Stimulated activated CD8-positive, alpha-beta memory T cell treated with anti-CD3 and anti-CD28 coated beads, Interleukin-15, amount 100 ng/mL, for 24 hours (primary cell): ENCODE results near the gene WDR35.

Source experiments
- DNase-seq: peaks from one replicate; pipeline ENCODE4 v3.0.0-alpha.2; 2020; ENCODE audit warnings: low read depth

The WDR35 gene

DNA sequence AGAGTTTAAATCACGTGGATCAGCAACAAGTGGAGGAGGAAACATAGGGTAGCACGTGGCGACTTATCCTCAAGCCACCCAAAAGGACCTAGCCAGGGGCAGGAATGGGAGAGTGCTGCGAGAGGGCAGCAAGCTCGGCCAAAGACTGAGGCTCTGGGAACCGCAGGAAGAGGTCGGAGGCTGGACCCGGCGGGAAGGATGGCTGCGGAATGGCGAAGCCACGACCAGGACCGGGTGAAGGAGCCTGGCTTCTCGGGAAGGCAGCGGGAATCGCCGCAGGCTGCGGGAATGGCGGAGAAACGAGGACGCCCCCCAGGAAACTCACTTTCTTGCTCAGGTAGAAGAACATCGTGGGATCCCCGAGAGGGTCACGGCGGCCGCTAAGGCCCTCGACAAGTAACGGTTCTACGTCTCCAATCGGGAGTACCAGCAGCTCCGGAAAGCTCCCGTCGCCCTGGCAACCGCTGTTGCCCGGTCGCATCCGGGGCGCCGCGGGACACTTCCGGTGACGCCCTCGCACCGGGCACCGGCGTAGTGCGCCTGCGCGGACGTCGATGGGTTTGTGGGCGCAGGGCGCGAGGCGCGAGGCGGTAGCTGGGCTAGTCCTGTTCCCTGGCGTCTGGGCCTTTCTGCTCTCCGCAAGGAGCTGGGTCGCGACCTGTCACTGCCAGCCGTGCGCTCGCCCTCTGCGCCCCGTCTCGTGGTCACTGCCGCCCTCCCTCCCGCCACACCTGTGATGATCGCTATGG lies at the start of gene WDR35:
Gene WDR35, minus strand, starts transcription at position 439 of the 749 bp plus-strand sequence. Its CDS starts 90 bp downstream, at position 349.
- DNase-seq = peak; percentile 95

DNA sequence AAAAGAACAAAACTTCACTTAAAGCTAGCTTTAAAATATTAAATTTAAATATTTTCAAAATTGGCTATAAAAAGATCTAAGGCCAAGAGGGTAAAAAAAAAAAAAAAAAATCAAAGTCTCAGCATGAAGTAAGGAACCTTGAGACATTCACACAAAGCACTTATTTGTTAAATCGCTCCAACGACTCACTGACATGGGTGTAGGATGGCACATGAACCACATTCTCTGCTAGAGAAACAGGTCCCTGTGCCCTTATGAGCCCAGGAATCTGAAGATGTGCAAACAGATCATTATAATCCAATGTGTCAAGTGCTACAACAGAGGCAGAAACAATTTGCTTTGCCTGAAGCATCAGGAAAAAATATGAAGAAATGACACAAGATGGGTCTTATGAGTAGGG lies 47.8 kb upstream of the WDR35 start:
- DNase-seq = no peak

DNA sequence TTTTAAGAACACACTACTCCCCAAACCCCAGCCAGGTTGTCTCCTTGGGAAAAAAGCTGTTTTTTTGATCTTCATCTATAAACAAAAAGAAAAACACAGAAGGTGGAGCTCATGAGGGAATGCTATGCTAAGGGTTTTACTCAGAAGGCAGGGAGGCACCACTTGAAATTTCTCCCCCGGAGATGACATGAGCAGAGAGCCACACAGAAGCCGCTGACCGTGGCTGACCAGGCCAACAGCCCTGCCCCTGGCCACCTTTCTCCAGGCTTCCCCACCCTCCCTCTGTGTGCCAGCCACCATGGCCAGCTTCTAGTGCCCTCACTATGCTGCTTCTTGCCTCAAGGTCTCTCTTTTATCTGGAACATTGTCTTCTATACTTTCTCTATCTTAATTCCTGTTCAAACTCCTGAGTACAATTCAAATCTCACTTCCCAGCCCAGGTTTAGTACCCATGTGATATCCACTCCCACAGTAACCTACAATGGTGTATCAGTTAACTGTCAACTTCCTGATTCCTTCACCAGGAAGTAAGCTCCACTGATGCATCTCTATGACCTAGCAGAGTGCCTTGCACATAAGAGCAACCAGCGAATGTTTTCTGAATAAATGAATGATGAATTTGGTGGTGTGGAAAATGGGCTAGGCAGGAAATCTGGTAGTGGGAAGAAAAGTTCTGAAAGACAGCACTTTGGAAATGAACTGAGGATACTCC lies 46.2 kb upstream of the WDR35 start:
- DNase-seq = no peak

DNA sequence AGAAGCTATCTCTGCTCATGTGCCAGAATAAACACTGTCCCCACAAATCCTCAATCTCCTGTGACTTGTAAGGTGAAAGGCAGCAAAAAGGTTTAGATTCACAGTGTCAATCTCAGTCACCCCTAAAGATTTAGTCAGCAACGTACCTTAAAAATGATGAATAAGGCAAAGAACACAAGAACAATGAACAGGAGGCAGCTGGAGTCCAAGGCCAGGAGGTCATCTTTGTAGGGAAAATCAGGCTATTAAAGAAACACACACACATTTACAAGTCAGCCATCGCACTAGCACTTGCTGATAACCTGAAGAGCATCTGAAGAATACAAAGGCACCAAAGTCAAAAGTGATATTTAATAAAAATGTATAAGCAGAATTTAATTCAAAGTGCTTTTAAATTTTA lies 44.9 kb upstream of the WDR35 start:
- DNase-seq = no peak

DNA sequence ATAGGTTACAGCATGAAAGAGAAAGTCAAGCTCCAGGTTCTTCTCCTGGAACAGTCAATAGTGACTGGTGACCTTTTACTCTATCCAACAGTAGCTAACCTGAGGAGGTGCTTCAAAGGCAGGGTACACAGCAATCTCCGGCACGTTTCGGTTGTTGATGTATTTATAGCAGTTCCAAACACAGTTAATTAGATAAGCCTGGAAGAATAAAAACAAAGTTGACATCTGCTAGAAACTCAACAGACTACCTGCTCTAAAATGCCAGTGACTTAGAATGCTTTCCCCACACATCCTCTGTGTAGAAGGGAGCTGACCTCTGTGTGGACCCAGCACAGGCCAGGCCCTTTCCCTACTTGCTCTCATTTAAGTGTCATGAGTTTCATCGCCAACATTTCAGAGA lies 44.3 kb upstream of the WDR35 start:
- DNase-seq = no peak

DNA sequence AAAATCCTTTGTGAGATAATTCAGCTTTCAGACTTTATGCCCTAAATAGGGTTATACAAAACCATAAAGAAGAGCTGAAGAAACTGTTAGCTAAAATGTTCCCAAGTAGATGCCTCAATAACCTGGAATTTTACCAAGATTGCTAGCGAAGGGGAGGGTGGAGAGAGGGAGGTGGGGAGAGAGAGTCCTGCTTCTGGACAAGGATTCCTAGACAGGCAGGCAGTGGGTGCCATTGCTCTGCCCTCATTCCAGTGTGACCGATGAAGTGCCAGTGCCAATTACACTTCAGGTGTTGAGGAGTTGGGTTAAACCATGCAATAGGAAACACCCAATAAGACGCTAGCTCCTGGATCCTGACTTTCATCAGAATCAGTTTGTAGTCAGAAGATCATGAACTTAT lies 43.4 kb upstream of the WDR35 start:
- DNase-seq = no peak

DNA sequence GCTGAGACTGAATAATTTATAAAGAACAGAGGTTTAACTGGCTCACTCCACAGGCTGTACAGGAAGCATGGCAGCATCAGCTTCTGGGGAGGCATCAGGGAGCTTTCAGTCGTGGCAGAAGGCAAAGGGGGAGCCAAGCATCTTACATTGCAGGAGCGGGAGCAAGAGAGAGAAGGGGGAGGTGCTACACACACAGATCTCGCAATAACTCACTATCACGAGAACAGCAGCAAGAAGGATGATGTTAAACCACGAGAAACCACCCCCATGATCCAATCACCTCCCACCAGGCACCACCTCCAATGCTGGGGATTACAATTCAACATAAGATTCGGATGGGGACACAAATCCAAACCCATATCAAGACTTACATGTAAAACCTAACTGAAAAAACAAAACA lies 40.3 kb upstream of the WDR35 start:
- no peak for DNase-seq

DNA sequence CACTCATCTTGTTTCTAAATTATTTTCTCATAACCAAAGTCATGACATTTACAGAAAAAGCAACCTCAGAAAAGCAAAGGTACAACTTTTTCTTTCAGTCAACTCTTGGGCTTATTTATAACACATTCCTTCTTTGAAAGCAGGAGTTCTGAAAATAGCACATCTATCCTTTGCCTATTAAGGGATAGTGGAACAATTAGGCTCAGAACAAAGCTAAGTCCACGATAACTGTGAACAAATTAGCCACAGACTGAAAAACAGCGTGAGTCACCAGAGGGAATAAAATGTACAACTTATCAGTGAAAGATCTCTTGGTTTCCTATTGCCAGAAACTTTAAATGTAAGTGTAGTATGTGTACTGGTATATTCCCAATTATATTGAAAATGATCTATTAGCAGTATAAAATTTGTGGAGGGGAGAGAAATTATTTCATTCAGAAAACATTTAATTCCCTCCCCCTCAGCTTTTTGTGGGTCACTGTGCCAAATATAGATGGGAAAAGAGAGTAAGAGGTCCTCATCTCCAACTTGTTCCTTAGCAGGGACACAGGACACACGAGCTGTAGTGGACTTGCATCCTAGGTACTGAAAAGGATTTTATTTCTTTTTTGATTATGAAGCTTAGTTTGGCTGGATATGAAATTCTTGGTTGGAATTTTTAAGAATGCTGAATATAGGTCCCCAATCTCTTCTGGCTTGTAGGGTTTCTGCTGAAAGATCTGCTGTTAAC lies 38.0 kb upstream of the WDR35 start:
- DNase-seq = no peak

DNA sequence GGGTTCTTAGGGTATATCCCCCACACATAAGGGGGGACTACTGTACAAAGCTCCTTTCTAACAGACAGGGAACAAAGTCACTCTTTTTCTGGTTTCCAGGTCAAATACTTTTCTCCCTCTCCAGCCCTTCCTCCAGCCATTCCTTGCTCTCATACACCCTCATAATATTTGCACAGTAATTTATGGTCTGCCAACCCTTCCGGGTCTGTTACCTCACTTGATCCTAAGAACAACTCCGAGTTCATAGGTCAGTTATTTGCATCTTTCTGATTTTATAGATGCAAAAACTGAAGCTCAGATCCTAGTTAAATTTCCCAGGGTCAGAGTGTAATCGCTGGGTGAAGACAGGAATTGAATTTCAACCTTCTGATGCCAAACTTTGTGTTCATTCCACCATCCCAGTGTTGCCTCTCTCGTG lies 37.4 kb upstream of the WDR35 start:
- no peak for DNase-seq

DNA sequence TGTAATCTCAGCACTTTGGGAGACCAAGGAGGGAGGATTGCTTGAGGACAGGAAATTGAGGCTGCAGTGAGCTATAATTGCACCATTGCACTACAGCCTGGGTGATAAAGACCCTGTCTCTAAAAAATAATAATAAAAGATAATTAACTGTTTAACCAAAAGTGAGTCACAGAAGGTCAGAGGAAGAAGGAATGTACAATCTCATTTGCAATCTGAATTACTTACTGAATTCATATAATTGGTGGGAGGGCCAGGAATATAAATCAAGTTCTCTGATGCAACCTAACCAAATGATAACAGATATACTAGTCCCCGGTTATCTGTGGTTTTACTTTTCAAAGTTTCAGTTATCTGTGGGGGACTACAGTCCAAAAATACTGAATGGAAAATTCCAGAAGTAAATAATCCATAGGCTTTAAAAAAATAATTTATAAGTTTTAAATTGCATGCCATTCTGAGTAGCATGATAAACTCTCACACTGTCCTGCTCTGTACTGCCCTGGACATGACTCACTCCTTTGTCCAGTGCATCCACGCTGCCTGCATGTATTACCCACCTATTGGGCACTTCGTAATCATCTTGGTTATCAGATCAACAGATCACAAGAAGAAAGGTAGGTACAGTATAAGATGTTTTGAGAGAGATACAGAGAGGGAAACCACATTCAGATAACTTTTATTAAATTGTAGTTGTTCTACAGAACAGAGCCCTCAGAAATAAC lies 35.3 kb upstream of the WDR35 start:
- DNase-seq = no peak

DNA sequence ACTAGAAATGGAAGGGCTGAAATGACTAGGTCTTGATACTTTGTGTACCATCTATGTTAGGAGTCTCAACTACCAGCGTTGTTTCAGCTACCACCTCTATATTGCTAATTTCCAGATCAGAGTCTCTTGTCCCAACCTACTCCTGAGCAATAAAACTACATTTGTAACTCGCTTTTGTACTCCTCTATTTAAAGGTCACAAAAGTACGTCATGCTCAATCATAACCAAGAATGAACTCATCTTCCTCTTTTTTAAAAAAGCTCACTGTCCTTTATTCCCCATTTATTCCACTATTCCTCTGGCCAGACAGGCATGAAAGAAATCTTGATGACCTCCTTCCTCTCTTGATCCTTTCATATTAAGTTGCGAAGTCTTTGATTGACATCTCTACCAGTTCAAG lies 33.8 kb upstream of the WDR35 start:
- no peak for DNase-seq

DNA sequence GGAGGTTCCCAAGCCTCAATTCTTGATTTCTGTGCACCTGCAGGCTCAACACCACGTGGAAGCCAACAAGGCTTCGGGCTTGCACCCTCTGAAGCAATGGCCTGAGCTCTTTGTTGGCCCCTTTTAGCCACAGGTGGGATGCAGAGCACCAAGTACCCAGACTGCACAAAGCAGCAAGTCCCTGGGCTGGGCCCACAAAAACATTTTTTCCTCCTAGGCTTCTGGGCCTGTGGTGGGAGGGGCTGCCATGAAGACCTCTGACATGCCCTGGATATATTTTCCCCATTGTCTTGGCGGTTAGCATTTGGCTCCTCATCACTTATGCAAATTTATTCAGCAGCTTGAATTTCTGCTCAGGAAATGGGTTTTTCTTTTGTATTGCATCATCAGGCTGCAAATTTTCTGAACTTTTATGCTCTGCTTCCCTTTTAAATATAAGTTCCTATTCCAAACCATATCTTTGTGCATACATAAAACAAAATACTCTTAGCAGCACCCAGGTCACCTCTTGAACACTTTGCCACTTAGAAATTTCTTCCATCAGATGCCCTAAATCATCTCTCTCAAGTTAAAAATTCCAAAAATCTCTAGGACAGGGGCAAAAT lies 31.6 kb upstream of the WDR35 start:
- no peak for DNase-seq

DNA sequence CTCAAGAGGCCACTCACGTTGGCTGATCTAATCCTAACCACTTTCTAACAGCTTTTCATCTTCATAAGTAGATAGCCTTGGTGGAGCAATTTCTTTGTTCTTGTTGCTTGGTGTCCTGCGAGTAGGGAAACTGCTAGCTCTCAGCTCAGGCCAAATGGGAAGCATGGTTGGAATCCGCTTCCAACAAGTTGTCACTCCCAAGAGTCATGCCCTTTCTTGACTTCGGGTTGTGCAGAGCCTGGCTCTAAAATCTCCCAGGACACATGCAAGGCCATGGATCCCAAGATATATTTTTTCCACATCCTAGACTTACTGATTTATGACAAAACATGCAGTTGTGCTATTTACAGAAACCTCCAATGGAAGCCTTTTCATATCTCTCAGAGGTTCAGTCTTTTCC lies 29.8 kb upstream of the WDR35 start:
- no peak for DNase-seq

DNA sequence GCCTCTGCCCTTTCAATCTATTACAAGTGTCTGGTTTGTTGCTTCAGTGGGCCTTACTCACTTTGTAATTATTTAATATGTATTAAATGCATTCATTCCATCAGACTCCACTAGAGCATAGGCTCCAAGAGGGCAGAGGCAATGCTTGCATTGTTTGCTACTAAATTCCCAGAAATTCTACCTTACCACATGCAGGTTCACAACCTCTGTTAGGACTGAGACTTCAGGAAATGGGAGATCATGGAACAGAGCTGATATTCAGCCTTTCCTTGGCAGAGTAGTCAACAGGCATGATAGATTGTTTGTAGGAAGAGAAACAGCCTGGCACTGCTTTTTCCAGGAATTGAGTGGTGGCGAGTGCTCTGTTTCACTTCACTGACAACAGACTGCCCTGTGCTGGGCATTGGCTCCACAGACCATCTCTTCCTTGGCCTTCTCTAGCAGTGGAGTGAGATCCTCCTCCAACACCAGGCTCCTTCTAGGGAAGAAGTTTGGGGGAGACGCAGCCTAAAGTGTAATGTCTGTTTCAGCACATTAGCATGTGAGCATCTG lies 28.8 kb upstream of the WDR35 start:
- no peak for DNase-seq

DNA sequence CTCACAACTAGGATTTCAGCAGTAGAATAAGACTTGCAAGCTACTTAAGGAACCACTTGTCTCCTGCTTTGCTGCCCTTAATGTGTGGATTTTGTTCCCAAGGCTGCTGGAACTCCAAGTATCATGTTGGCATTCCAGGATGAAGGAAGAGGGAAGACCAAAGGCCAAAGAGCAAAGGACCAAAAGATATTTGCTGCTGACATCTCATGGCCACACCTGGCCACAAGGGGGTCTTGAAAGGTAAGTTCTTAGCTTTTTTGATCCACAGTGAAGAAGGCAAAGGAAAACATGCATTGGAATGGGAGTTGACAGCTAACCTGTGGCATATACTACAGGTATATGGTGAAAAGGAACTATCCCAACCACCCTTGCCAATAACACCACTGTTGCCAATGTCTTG lies 26.4 kb upstream of the WDR35 start:
- DNase-seq = no peak

DNA sequence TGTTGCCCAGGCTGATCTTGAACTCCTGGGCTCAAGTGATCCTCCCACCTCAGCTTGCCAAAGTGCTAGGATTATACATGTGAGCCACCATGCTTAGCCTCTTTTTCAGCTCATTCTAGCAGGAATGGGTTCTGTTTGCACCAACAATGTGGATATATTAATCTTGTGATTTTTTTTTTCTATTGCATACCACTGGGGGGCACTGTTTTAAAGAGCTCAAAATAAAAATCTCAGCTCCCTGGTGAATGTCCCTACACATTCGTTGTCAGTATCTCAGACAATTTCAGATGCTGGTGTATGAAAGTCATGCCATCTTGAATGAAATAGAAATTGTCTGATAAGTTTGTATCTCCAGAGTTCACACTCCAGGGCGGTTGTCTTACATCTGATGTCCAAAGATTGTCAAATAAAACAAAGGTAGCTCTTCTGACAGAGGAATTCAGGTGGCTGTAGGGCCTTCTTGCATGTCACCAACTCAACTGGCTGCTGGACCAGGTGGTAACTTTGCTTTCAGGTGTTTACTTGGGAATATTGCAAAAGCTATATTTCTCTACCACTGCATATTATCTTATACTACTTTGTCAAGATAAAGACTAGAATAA lies 25.7 kb upstream of the WDR35 start:
- no peak for DNase-seq

DNA sequence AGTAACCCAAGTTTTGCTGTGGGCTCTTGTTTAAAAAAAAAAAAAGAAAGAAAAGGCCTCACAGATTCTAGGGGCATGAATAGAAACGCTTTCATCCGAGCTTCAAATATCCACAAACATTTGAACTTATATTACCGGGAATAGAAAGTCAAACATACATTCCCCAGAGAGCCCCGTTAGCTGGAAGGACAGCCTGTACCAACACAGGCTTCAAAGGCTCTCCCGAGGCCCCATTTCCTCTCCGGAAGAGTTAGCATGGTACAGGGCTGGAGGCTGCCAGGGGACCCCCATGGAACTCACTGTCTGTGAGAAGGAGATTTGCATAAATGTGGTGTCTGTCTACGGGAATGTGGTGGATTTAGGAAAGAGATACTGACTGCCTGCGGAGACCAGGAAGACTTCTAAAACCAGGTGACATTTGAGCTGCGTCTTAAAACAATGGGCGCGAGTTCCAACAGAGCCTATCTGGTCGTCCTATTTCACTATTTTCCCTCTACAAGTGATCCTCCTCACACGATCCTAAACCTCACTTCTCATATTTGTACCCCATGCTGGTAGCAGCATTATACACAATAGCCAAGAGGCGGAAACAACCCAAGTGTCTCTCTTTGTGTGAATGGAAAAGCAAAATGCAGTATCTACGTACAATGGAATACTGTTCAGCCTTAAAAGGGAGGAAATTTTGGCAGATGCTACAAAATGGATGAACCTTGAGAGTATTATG lies 23.4 kb upstream of the WDR35 start:
- DNase-seq = no peak

DNA sequence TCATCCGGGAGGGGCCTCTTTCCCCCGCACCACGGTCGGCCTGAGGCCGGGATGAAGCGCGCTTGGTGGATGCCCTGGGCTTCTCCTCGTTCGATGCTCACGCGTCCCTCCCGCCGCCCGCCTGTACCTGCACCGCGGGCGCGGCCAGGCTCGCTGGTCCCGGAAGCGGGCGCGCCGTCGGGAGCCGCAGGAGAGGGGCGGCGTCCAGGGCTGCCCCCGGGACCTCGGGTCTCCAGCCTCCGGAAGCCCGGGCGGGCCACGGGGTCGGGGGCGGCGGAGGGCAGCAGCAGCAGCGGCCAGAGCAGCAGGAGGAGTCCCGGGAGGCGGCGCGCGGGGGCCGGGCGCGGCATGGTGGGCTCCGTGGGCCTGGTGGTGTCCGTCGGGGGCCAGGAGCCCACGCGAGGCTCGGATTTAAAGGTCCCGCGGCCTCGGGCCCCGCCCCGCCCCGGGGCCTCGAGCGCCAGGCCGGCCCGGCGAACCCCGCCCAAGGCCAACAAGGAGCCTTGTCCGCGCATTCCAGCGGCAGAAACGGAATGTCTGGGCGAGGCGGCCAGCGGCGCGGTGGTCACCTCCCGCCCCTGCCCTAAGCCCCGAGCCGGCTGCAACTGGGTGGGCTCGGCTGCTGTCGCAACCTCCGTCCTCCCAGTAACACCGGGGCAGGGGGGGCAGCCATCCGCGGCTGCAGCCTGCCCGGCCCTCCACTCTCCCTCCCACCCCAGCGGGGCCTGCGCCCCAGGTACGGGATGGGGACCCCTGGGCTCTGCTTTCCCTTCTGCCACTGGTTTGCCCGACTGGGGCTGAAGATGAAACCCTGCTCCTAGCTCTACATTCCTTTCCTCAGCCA lies 22.6 kb upstream of the WDR35 start, which contains the start of gene MATN3:
Gene MATN3, minus strand, starts transcription at position 387 of the 844 bp plus-strand sequence. Its CDS starts 37 bp downstream, at position 350.
- DNase-seq = no peak

DNA sequence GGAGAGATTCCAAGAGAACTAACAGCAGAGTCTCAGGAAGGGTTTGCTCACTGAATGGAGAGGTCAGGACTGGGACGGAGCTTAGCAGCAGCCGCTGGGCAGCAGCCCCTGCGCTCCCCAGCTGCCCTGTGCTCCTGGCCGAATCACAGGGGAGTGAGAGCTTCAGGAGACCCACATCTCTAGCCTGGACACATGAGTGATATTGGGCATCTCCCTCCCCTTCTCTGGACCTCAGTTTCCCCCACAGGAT lies 22.1 kb upstream of the WDR35 start:
- no peak for DNase-seq
